ENCODE measurements around the gene MDN1.
"Not testable (repeated sequence)": the region's sequence is repeated elsewhere in the genome, so short reads cannot be mapped to it uniquely, and the experiment has no call there.

Gene MDN1

DNA sequence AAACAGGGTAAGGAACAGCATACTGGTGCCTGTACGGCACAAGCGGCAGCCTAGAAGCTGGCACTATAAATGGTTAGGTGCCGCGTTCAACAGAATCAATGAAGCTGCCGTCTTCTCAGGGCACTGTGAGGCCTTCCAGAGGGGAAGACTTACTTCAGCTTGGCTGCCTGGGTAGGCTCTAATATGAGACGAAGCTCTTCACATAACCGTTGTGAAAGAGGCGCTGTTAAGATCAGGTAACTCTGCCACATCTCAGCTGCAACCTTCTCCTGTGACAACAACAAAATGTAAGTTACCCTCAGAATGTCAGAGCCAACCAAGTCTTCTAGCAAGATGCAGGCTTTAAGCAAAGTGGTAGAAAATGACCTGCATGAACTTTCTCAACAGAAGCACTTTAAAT is 169.0 kb downstream of the MDN1 start:
- no peak for DNase-seq

- no peak for DNase-seq
These were observed 169.9 kb downstream of the MDN1 start for GRCh38 chr6:89649682-89650081.

- DNase-seq, result no peak
These were observed 174.7 kb downstream of the MDN1 start for GRCh38 chr6:89644864-89645263.

DNA sequence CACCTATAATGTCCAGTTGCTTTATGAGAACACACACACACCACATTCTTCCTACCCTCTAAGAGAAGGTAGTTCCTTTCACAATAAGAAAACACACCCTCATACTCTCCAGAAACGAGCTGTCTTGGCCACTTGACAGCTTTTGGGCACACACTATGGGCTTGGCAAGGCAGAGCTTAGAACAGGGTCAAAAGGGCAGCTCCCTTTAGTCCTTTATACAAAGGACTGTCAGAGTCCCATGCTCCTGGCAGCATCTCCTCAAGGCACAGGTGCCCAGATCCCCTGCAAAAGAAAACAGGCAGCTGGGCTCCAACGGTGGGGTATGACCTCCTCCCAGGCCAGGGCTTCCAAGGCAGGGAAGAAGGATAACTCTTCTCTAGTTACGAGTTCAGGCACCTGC is 176.2 kb downstream of the MDN1 start:
- DNase-seq, result peak in 8 of 51 donors; percentile 7 to 37 (median 14)

GRCh38 chr6:89642956-89643355 is 176.6 kb downstream of the MDN1 start:
- DNase-seq, result peak in 4 of 51 donors; percentile 4 to 37 (median 14)

DNA sequence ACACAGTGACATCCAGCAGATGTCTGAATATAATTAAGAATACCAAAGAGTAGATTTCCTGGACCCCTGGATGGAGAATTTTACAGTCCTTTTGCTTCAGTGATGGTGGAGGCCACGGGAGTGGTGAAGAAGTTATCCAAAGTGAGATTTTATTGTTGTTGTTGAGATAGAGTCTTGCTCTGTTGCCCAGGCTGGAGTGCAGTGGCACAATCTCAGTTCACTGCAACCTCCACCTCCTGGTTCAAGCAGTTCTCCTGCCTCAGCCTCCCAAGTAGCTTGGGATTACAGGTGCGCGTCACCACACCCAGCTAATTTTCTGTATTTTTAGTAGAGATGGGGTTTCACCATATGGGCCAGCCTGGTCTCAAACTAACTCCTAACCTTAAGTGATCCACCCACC is 178.0 kb downstream of the MDN1 start:
- not testable (repeated sequence) for DNase-seq

GRCh38 chr6:89640804-89641203 is 178.8 kb downstream of the MDN1 start:
- no peak for DNase-seq

GRCh38 chr6:89638320-89639195 is 181.0 kb downstream of the MDN1 start, which contains the start of gene LYRM2:
LYRM2 (minus strand) TSS chr6:89638747; CDS start chr6:89638716, 31 bp downstream.
- DNase-seq, result peak; percentile 75 to 99 (median 94)

GRCh38 chr6:89637960-89638319 is 181.7 kb downstream of the MDN1 start:
- DNase-seq, result no peak

DNA sequence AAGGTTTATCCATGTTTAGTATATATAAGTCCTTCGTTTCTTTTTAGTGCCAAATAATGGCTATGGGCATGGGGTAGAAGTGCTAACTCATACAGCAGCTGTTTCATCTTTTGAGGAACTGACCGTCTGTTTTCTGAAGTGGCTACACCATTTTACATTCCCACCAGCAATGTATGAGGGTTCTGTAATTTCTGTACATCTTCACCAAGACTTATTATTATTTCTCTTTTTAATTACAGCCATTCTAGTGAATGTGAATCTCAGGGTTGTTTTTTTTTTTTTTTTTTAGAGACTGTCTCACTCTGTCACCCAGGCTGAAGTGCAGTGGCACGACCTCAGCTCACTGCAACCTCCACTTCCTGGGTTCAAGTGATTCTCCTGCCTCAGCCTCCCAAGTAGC is 183.2 kb downstream of the MDN1 start:
- not testable (repeated sequence) for DNase-seq

DNA sequence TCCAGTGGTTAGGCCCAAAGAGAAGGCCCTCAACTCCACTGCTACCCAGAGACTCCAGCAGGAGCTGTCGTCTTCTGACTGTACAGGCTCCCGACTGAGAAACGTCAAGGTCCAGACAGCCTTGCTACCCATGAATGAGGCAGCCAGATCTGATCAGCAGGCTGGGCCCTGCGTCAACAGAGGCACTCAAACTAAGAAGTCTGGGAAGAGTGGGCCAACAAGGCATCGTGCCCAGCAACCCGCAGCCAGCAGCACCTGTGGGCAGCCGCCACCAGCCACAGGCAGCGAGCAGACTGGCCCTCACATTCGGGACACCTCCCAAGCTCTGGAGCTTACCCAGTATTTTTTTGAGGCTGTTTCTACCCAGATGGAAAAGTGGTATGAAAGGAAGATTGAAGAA is 189.1 kb downstream of the MDN1 start:
- DNase-seq, result peak in 24 of 51 donors; percentile 6 to 61 (median 20)

GRCh38 chr6:89623749-89624148 is 195.8 kb downstream of the MDN1 start:
- DNase-seq, result no peak

DNA sequence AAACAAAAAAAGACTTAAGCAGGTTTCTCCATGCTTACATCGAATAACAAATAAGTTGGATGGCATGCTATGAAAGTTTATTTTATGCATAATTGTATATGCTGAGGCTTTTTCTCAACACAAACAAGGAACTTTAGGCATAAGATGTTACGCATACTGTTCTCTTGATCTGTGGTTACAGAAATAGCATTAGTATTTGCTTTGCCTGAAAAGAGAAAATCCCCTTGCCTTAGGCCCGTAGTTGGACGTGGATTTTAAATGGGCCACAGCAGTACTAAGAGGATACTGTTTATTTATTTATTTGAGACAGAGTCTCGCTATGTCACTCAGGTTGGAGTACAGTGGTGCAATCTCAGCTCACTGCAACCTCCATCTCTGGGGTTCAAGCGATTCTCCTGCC is 200.0 kb downstream of the MDN1 start:
- no peak for DNase-seq

DNA sequence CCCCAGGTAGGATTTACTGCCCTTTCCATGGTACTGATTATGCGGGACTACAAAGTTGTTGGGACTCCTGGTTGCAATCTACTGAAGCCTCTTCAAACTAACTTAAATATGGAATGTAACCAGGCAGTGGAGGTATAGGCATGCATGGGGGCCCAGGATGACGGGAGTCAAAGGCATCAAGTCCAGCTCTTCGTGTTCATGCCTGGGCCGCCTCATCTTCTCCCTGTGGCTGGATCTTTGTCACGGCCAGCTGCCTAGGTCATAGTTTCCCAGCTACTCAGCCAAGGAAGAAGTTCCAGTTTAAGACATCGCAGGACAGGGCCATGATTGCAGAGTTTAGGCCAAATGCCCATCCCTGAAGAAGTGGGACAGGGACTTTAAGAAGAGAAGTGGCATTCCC is 201.6 kb downstream of the MDN1 start:
- no peak for DNase-seq

- DNase-seq, result no peak
These were observed 203.1 kb downstream of the MDN1 start for GRCh38 chr6:89616531-89616930.

DNA sequence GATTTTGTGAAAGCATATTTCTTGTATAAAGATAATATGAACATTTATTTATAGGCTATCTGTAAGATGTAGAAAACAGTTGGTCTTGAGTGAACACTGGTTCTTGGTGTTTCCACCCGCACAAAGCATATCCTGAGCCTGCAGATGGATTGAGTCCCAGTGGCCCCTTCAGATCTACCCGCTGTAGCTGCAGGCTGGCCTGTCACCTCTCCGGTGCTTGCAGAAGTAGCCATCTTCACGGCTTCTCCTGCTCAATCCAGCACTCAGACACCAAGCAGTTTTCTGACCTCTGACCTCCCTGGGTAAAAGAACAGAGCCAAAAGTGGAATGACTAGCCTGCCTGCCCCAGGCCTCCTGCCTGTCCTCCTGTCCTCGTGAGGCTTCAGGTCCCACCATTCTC is 203.7 kb downstream of the MDN1 start:
- no peak for DNase-seq

DNA sequence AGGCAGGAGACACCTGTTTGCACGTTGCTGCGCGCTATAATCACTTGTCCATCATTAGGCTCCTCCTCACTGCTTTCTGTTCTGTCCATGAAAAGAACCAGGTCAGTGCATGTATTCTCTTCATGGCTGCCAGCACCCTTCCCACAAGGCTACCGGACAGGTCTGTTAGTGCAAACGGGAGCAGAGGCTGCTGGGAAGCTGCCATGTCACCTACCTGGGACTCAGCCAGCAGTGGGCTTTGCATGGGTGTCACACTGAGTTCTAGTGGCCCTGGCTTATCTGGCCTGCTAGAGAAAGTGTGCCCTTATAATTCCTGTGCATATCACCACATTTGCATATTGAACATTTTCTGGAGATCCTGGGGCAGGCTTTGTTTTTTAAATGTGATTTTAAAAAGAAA is 205.8 kb downstream of the MDN1 start:
- no peak for DNase-seq

DNA sequence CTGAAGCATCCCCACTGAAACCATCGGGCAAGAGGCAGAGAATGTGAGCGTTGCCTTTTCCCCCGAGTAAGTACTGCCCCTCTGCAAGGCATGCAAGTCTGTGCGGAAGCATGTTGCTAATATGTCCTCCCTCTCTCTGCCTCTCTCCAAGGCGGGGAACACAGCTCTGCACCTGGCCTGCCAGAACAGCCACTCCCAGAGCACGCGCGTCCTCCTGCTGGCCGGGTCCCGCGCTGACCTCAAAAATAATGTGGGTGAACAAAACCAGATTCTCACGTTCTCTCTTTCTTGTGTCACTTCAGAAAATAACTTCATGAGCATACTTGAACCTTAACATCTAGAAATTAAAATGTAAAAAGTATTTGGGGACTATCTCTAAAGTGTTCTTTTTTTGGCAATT is 207.5 kb downstream of the MDN1 start:
- DNase-seq, result no peak

DNA sequence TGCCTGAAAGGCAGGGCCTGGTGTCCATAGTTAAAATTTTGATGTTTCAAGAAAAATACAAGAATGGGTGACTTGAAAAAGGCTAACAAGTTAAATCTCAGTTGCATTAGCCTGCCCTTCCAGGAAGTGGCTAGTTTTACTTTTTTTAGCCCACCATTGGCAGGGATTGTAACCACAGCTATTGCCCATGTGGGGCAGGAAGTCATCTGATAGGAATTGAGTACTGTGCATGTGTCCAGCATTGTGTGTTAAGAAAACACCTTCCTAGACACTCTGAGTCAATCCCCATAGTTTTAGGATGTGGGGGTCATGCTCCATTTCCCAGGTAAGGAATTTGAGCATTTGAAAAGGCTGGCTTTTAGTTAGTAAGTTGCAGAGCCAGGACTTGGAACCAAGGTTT is 207.9 kb downstream of the MDN1 start:
- DNase-seq, result no peak

GRCh38 chr6:89610149-89610642 is 209.4 kb downstream of the MDN1 start:
- peak in 22 of 51 donors; percentile 1 to 48 (median 8) for DNase-seq

GRCh38 chr6:89605861-89606260 is 213.7 kb downstream of the MDN1 start:
- DNase-seq, result no peak

GRCh38 chr6:89604653-89605052 is 214.9 kb downstream of the MDN1 start:
- DNase-seq, result no peak

GRCh38 chr6:89602166-89602565 is 217.4 kb downstream of the MDN1 start:
- no peak for DNase-seq

All from hypothalamus (tissue), 51 donors.